ENCODE results near the gene TEPSIN.

GRCh38 chr17:81231121-81231645 is 7.7 kb downstream of the TEPSIN start:
- TF ChIP-seq POLR2A (IDR thresholded peaks at IDR 0.05; ENCODE audit: low read depth) (no peak), CTCF (IDR thresholded peaks at IDR 0.05) (no peak), POLR2AphosphoS5 (IDR thresholded peaks at IDR 0.05) (no peak), EP300 (IDR thresholded peaks at IDR 0.05) (no peak)

All from esophagus muscularis mucosa (tissue), 4 donors.